CD4-positive, alpha-beta T cell treated with Interleukin-17A for 1 hour (primary cell): ENCODE data around the gene AFAP1L2.

ENCODE experiments used
- DNase-seq: peaks from one replicate; pipeline ENCODE4 v3.0.0-alpha.2; 2020

The AFAP1L2 gene

DNA sequence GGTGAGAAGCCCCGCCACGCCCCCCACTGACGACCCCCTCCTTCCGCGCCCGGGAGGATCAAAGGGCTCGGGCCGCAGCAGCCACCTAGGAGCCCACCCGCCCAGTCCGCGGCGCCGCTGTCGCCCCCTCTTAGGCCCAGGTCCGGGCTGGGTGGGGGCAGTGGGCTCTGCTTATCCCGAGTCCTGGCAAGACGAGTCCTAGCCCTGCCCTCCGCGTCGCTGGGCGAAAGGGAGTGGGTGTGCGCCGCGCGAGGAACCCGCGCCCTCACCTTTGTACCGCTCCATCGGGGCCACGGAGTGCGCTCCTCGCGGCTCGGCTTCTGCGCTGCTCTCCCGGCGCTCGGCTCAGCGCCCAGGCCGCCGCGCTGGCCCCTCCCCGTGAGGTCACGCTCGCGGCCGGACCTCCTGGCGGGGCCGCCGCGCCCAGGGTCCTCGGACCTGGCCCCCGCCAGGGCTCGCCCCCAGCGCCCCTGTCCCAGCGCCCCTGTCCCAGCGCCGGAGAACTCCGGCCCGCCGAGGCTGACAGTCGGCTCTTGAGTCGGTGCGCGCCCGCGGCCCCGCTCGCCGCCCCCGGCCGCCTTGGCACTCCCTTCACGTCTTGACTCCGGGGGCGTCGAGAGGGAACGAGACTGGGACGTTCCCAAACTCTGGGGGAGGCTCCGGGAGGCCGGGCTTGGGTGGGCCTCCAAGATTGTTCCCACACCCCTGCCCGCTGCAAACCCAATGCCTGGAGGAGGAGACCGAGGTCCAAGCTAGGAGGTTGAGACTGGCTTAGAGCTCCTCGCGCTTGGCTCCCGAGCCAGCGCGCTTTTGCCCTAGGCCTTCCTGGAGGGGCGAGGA lies at the start of gene AFAP1L2:
TSS of gene AFAP1L2 (minus strand) at position 332 of the 840 bp plus-strand sequence. CDS start at position 285, 47 bp downstream.
- DNase-seq: no peak

GRCh38 chr10:114453576-114453975 lies 49.3 kb upstream of the AFAP1L2 start:
- no peak for DNase-seq

GRCh38 chr10:114448897-114449296 lies 44.6 kb upstream of the AFAP1L2 start:
- DNase-seq: no peak

DNA sequence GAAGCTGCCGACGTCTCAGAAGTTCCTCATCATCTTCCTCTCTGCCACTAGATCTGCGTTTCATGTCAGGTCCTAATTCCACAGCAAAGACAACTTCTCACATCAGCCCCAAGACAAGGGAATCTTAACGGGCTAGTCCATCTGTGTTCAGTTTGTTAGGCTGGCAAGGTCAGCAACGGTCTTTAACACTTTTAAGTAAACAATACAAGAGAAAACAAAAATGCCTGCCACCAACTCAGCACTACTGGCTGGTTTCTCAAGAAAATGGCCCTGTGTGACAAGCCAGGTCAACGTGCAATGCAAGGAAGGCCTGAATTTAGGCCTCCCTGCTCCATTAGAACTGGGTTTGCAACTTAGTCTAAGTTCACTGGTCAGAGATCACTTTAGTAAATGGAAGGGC lies 41.0 kb upstream of the AFAP1L2 start:
- no peak for DNase-seq

- no peak for DNase-seq
Observed at GRCh38 chr10:114444819-114445218, 40.5 kb upstream of the AFAP1L2 start.

- no peak for DNase-seq
Observed at GRCh38 chr10:114442091-114442630, 37.9 kb upstream of the AFAP1L2 start.

DNA sequence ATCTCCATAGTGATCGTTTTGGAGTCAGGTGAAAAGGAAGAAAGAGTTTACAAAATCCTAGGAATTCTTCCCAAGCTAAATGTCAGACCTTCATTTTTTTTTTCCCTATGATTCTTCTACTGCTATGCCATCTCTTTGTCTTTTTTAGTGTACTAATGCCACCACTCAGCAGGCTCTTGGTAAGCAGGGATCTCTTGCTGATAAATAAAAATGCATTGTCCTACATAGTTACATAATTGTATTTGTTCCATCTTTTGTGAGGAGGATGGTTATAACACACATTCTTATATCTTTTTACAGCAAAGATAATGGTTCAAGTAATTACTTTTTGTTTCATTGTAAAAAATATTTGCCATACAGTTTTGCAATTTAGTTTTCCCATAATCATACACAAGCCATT lies 36.8 kb upstream of the AFAP1L2 start:
- DNase-seq: no peak

DNA sequence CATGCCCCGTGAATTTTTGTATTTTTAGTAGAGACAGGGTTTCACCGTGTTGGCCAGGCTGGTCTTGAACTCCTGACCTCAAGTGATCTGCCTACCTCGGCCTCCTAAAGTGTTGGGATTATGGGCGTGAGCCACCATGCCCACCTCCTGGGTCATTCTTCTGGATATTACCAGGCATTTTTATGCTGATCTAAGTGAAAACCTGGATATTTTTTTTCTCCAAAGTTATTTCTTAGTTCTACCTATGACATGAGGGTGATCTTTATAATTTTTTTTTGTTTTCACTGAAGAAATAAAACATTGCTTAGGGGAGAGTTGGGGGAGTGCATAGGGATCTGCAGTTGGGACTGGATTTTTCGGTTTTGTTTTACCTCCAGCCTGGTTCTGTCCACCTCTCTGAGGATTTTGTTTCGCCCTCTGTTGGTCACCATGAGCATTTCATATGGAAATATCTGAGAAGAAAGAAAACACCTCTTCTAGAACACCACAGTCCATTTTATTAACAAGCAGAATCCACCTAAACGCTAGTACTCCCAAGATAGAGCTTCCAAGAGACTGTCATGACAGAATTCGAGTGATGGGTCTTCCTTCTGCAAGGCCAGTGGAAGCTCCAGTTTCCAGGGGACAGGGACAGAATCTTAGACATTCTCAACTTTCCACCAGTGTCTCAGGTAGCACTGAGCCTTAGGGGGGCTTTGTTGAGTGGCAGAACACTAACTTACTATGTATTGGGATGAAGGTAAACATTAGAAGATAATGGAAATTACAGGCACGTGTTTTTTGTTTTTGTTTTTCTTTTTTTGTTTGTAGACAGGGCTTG lies 33.4 kb upstream of the AFAP1L2 start:
- DNase-seq: no peak

- DNase-seq: no peak
Observed at GRCh38 chr10:114436941-114437340, 32.6 kb upstream of the AFAP1L2 start.

DNA sequence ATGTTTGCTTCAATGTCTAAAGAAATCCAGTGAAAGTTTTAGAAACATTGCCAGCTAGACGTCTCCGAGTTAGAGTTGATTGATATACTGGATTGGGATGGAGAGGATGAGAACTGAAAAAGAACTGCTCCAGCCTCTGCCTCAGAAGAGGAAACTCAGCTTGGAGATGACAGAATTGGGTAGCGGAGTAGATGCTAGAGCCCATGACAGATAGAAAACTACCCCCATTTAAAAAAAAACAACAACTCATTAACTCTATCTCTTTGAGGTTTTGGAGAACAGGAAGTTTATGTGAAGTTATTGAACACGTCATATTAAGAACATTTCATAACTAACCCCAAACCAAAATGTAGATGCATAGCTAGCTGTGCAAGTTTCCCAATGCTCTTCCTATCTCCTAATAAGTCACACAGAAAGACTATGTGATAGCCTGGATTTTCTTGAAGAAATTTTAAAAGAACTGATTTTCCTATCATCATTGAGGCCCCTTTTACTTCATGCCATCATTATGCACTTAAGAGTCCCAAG lies 28.3 kb upstream of the AFAP1L2 start:
- DNase-seq: no peak

DNA sequence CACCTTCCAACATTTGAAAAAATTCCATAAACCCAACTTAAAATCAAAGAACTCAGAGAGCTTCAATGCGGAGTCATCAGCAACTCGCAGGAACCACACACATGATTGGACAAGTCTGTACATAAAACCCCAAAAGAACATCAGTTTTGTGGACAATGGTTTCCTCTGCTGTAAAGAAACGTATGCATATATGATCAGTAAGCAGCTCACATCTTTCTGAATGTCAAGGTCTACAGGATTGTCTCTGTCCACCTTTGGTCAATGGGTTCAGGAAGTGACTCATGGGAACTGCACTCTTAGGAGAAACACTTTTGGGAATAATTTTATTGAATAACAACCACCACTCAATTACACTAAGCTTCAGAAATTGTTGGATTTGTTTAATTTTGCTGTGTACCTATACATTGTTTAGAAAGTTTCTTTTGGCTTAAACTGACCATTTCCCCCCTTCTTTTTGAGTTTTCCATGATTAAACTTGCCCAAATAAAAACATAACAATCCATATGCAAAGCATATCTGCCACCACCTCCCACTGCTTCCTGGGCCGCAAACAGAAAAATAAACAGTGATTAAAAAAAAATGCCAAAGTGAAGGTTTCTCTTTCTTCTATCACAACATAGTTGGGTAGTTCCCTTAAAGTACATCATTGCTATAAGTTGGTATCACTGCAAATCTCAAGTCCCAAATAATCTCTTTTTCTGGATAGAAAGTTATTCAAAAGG lies 27.3 kb upstream of the AFAP1L2 start:
- no peak for DNase-seq

DNA sequence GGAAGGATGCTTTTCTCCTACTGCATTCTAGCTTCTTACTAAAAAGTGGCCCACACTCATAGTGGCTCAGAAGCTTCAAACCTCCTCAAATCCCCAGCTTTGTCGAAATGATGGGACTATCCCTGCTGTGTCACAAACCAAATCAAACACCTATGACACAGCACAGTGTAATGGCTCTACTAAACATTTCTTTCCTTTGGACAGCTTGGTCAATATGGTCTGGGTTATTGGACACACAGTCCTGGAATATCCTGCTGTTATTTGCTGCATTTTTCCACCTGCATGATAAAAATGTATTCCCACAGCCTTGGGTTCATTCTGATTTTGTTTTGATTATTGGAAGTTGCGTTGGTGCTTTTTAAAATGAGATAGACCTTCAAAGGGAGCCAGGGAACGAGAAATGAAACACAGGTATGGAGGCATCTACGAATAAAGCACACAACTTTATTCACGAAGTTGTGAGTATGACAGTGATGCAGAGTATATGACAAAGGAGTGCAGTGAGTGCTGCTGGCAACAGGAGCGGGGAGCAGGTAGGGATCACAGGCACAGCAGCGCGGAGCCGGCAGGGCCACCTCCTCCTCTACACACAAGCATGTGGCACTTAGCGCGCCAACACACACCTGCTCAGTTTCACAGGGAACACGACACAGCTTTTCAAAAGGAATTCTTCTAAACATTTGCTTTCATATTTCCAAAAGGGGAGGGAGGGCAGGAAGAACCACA lies 26.5 kb upstream of the AFAP1L2 start:
- no peak for DNase-seq

GRCh38 chr10:114429581-114430335 lies 25.5 kb upstream of the AFAP1L2 start:
- DNase-seq: no peak

DNA sequence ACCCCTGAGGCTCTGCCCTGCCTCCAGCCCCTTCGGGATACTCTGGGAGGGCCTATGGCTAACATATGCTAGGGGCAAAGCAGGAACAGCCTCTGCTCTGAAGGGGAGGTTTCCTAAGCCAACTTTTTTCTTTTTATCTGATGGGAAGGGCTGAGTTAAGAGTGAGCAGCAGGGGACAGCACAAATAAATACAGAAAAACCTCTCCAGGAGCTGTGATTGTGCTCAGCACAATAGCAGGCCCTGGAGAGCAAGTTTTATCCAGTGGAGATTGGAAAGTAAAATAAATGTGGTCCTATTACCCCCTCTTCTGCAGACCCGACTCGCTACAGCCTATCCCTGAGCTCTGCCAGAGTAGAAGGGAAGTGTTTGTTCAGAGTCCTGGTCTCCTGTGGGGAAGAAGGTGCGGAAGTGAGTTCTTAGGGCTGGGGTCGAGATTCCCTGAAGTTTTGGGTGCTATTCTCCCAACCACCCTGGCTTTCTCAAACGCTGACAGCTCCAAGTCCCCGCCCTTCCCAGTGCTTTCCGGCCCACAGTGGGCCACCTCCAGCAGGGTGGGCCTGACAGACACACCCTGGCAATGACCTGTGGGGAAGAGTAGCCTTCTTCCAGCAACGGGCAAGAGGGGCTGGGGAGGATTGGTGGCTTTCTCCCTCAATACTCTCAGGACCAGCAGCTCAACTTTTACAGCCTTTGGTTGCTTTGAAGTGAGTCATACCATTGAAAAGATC lies 23.0 kb upstream of the AFAP1L2 start:
- no peak for DNase-seq

DNA sequence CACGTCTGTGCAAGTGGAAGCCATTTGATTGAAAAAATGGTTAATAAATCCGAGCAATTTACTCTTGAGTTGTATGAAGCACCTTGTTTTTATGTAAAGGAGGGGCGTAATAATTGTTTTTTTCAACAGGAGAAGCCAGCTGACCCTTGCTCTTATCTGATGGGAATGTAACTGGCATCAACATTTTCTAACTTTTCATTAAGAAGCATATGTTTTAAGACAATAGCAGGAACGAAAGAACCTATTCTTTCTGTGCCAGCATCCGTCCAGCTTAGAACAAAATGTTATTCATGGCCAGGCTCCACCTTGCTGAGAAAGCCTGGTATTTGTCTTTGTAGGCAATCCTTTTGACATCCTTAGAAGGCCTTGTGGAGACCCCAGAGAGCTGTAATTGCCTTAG lies 22.2 kb upstream of the AFAP1L2 start:
- DNase-seq: no peak

DNA sequence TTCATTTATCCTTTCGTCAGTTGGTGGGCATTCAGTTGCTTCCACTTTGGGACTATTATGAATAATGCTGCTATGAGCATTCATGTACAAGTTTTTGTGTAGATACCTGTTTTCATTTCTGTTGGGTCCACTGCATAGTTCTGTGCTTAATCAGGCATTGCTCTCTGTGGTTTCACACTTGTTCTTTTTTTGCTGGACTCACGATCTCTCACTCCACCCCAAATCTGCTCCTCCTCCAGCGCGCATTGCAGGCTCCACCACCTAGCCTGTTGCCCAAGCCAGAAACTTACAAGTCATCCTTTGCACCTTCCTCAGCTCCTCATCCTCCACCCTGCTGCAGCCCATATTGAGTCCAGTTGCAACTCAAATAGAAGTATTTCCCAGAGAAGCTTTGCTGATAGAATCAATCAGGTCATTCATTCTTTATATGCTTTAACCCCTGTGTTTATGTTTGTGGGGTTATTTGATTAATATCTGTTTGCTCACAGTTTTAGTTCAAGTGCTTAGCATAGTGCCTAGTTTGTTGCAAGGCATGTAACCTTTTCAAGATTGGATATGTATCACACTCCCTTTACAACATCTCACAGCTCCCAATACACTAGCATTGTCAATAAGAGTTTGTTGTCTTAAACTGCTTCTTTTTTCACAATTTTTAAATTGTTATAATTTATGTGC lies 16.6 kb upstream of the AFAP1L2 start:
- no peak for DNase-seq

DNA sequence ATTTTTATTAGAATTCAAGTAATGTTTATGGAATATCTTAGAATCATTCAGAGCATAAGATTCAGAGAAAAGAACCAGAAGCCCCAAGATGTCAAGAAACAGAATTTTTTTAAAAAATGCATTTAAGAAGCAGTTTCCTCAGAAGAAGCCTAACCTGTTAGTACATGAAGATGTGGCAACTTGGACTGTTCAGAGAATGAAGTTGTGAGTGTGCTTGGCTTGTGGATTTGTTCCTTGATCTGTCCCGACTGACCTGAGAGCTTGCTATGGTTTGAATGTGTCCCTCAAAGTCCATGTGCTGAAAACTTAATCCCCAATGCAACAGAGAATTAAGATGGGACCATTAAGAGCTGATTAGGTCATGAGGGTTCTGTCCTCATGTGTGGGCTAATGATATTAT lies 13.8 kb upstream of the AFAP1L2 start:
- no peak for DNase-seq

DNA sequence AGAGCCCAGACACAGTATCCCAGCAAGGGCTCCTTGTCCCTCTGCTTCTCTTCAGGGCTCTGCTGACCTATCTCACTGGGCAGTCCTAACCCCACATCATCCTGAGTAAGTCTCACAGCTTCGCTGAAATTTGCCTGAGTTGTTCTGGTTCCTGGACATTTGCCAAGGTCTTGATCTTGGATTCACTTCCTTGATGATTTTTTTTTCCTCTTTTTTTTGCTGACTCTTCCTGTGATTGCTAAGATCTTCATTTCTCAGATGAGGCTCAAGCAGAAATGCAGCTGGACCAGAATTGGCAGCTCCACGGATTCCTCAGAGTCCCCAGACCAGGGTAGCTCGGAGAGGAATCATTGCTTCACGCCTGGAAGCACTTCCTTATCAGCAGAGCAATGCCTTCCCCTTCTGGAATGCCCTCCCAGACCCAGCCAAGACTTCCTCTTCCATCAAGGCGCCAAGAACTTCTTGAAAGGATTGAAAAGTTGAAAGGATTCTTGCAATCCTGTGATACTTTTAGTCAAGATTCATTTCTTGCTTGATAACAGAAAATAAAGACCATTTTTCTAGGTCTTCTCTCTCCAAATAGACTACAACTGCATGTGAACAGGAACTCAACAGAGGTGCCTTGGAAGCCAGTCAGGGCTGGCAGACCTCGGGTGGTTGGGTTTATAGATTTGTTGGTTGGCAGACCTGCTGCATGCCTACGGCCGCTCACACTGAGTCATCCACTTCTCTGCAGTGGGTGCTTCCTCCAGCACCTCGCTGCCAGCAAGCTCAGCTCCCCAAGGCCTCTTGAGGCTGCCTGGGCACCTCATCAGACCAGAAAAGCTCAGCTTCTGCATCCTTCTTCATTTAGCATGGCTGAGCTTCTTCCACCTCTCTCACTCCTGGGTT lies 8.8 kb upstream of the AFAP1L2 start:
- DNase-seq: no peak

- no peak for DNase-seq
Observed at GRCh38 chr10:114408968-114409444, 4.7 kb upstream of the AFAP1L2 start.
